PC-3 (cell line): ENCODE data around the gene TMEM30B. TPM values are rescaled to one million over a fixed set of nuclear protein-coding genes. Genes with fewer than 3 reads are reported as not detected.
"Not testable (repeated sequence)": the region's sequence is repeated elsewhere in the genome, so short reads cannot be mapped to it uniquely, and the experiment has no call there.

Experiments
- ATAC-seq: fragments of 200-7000 bp; cut with Tn5 transposase; 2 replicates; pipeline ENCODE4 v1.9.1; 2020; ENCODE audit warnings: mild to moderate bottlenecking, moderate library complexity
- BruUV-seq: library from RNA; stranded (reverse); fragments of 400-500 nt; replicated peaks from 2 replicates; lab custom pipeline; 2021; lab: Mats Ljungman, UMichigan
- CTCF ChIA-PET: fragments of 300-600 bp; sonication (Branson Sonifier 250); formaldehyde crosslinking; loops from one replicate; lab custom pipeline; 2022; ENCODE audit warnings: antibody characterized with exemption; lab: Charles Lee
- POLR2A ChIA-PET: fragments of 300-600 bp; sonication (Branson Sonifier 250); formaldehyde crosslinking; loops from one replicate; lab custom pipeline; 2022; ENCODE audit warnings: antibody characterized with exemption; ENCODE audit not compliant: unreplicated experiment; lab: Charles Lee
- DNase-seq: peaks from one replicate; pipeline ENCODE4 v3.0.0-alpha.2; 2015
- H2AFZ ChIP-seq: fragments of 300-600 bp; sonication (generic); 2 replicates; pipeline ENCODE4 v1.6.0; 2016; ENCODE audit warnings: antibody characterized with exemption, low read length
- H3F3A ChIP-seq: fragments of 300-600 bp; sonication (generic); one replicate; pipeline ENCODE4 v1.6.0; 2017; ENCODE audit warnings: antibody characterized with exemption, low read length, control low read depth, mild to moderate bottlenecking; ENCODE audit not compliant: unreplicated experiment
- H3K27ac ChIP-seq: fragments of 300-600 bp; sonication (generic); 2 replicates; pipeline ENCODE4 v1.5.1; 2016; ENCODE audit warnings: mild to moderate bottlenecking, low read length
- H3K27me3 ChIP-seq: fragments of 300-600 bp; sonication (generic); 2 replicates; pipeline ENCODE4 v1.6.1; 2016; ENCODE audit warnings: low read length, mixed read lengths
- H3K36me3 ChIP-seq: fragments of 300-600 bp; sonication (generic); 2 replicates; pipeline ENCODE4 v1.6.1; 2016; ENCODE audit warnings: low read depth, mixed run types, low read length, mixed read lengths
- H3K4me1 ChIP-seq: fragments of 300-600 bp; sonication (generic); 2 replicates; pipeline ENCODE4 v1.5.1; 2016; ENCODE audit warnings: low read length; ENCODE audit not compliant: insufficient read depth
- H3K4me2 ChIP-seq: fragments of 300-600 bp; sonication (generic); 2 replicates; pipeline ENCODE4 v1.6.0; 2016; ENCODE audit warnings: low read length
- H3K4me3 ChIP-seq: fragments of 300-600 bp; sonication (generic); 2 replicates; pipeline ENCODE4 v1.5.1; 2016; ENCODE audit warnings: mild to moderate bottlenecking, low read length, mixed read lengths
- H3K79me2 ChIP-seq: fragments of 300-600 bp; sonication (generic); 2 replicates; pipeline ENCODE4 v1.6.1; 2017; ENCODE audit warnings: low read length, mixed read lengths
- H3K9ac ChIP-seq: fragments of 300-600 bp; sonication (generic); 2 replicates; pipeline ENCODE4 v1.6.0; 2016; ENCODE audit warnings: mild to moderate bottlenecking, low read length
- H3K9me2 ChIP-seq: fragments of 300-600 bp; sonication (generic); replicated peaks from 2 replicates; pipeline ENCODE4 v1.6.1; 2016; ENCODE audit warnings: mixed run types, low read length, mixed read lengths
- H3K9me3 ChIP-seq: fragments of 300-600 bp; sonication (generic); 2 replicates; pipeline ENCODE4 v1.6.1; 2016; ENCODE audit warnings: low read length, mixed read lengths
- H4K20me1 ChIP-seq: fragments of 300-600 bp; sonication (generic); 2 replicates; pipeline ENCODE4 v1.6.1; 2016; ENCODE audit warnings: low read length, mixed read lengths
- EZH2 ChIP-seq: fragments of 300-600 bp; sonication (generic); IDR thresholded peaks from one replicate; pipeline ENCODE4 v1.6.1; 2017; ENCODE audit warnings: antibody characterized with exemption, mild to moderate bottlenecking, low read length; ENCODE audit not compliant: unreplicated experiment
- EZH2phosphoT487 ChIP-seq: fragments of 300-600 bp; sonication (generic); IDR thresholded peaks from 2 replicates; pipeline ENCODE4 v1.6.1; 2018; ENCODE audit warnings: mild to moderate bottlenecking, antibody characterized with exemption, low read length, borderline replicate concordance
- intact Hi-C: fragments of 100-400 bp; cut with micrococcal nuclease; formaldehyde crosslinking; loops from 2 replicates; pipeline ENCODE4 v1.9.0; 2023
- total RNA-seq: library from RNA; depleted of rRNA; stranded (reverse); fragments of >200 nt; gene quantifications from 2 replicates; pipeline ENCODE4 v1.2.3, GENCODE V29; 2014
- TF ChIP-seq, protein P1 (sequence below): fragments of 300-600 bp; sonication (generic); conservative IDR thresholded peaks from 2 replicates; pipeline ENCODE4 v1.5.1; 2017; ENCODE audit warnings: antibody characterized with exemption, low read depth, mild to moderate bottlenecking, low read length

Gene TMEM30B
- total RNA-seq, 1 experiment from 2014 or later = 70.6 TPM

DNA sequence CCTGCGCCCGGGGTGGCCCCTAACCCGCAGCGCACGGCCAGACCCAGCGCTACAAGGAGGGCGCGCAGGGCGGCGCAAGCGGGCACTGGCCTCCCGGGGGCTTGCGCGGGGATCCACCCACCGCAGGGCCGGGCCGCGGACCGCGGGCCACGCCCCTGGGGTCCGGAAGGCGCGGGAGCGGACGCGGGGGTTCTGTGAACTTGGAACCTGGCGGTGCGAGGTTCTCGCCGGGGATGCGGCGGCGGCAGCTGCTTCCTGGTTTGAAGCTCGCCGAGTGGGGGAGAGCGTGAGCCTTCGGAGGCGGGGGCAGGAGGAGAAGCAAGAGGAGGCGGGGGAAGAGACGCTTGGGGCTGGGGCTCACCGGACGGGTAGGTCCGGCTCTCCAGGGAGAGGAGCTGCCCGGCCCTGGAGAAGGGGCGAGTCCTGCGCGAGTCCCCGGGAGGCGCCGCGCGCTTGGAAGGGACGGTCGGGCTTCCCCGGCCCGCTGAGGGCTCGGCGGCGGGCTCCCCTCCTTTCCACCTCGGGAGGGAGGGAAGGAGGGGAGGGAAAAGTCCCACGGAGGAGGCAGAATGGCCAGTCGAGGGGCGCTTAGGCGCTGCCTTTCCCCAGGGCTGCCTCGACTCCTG lies 40.4 kb upstream of the TMEM30B start, which contains the start of gene PRKCH:
TSS of gene PRKCH (plus strand) at position 195 of the 626 bp plus-strand sequence. CDS start 523 bp downstream, outside the sequence.
- no peaks in the 10 kb centered on the region for H3K36me3 ChIP-seq
- peaks cover 38% of the 10 kb centered on the region for H3K79me2 ChIP-seq
- DNase-seq (peak; percentile 90), ATAC-seq (peak; percentile 71)
- POLR2A ChIA-PET = interaction anchor here (0.5 to 1.0 kb wide), 11 partner anchors 12 to 772 kb away, joined by 3 to 11 read pairs (median 4); partner anchors contain the start of gene SNAPC1
- H3K4me1 ChIP-seq = peaks cover 23% of the 10 kb centered on the region
- H3F3A ChIP-seq = peaks cover 2% of the 10 kb centered on the region
- H3K9ac ChIP-seq = peak within 1 kb of the TSS; percentile 76
- intact Hi-C loops = loop anchor here (1.0 to 2.0 kb wide), 5 partner anchors 24 to 117 kb away; no protein-coding TSS in a partner anchor
- H3K27me3 ChIP-seq = no peaks in the 10 kb centered on the region
- no TSS peak for BruUV-seq
- H3K4me2 ChIP-seq = peak within 1 kb of the TSS; percentile 82
- CTCF ChIA-PET = interaction anchor here (0.7 to 1.4 kb wide), 4 partner anchors 25 to 191 kb away, joined by 3 to 5 read pairs (median 3); no protein-coding TSS in a partner anchor
- H2AFZ ChIP-seq = peak within 1 kb of the TSS; percentile 75
- TF ChIP-seq, protein P1, sequence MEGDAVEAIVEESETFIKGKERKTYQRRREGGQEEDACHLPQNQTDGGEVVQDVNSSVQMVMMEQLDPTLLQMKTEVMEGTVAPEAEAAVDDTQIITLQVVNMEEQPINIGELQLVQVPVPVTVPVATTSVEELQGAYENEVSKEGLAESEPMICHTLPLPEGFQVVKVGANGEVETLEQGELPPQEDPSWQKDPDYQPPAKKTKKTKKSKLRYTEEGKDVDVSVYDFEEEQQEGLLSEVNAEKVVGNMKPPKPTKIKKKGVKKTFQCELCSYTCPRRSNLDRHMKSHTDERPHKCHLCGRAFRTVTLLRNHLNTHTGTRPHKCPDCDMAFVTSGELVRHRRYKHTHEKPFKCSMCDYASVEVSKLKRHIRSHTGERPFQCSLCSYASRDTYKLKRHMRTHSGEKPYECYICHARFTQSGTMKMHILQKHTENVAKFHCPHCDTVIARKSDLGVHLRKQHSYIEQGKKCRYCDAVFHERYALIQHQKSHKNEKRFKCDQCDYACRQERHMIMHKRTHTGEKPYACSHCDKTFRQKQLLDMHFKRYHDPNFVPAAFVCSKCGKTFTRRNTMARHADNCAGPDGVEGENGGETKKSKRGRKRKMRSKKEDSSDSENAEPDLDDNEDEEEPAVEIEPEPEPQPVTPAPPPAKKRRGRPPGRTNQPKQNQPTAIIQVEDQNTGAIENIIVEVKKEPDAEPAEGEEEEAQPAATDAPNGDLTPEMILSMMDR = peak; percentile 58
- TF ChIP-seq EZH2phosphoT487 (peak; percentile 47; the same call in 1 of the 2 replicates), EZH2 (no peak)
- H3K4me3 ChIP-seq = peak within 1 kb of the TSS; percentile 72
- H3K9me2 ChIP-seq = no peaks in the 10 kb centered on the region
- no peaks in the 10 kb centered on the region for H3K9me3 ChIP-seq
- peaks cover 12% of the 10 kb centered on the region; the same call in 1 of the 2 replicates for H4K20me1 ChIP-seq
- peak within 1 kb of the TSS; percentile 44 for H3K27ac ChIP-seq

DNA sequence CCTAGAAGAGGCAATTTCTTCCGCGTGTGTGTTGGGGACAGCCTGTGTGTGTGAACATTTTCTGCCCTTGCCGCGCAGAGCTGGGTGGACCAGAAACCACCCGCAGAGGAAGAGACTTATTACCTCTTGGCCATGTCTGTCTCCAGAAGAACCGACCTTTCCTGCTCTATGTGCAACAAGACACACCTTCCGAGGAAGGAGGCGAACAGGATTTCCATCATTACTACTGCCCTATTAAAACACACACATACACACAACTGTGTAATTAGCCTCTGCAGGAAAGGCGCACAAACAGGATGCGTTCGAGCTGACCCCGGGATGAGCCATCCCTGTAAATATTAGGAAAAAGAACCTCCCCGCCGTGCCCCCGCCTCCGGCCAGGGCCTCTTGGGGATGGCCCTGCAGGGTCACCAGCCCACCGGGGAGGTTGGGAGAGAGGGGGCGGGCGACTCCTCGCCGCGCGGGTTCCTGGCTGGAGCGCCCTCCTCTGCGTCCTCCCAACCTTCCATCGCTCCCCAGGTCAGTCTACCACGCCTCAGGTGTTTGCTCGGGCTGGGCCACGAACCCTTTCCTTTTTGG lies 39.8 kb upstream of the TMEM30B start:
- H3K4me1 ChIP-seq = peaks cover 23% of the 10 kb centered on the region
- H3K79me2 ChIP-seq = peaks cover 32% of the 10 kb centered on the region
- no peaks in the 10 kb centered on the region for H3K9me2 ChIP-seq
- no peaks in the 10 kb centered on the region for H3F3A ChIP-seq
- peak overlapping the region; percentile 82 for H3K4me2 ChIP-seq
- no peaks in the 10 kb centered on the region for H3K9me3 ChIP-seq
- H3K9ac ChIP-seq = peak overlapping the region; percentile 76
- ChIA-PET CTCF (interaction anchor here (1.4 kb wide), 1 partner anchor 35 kb away, joined by 5 read pairs; no protein-coding TSS in a partner anchor), POLR2A (interaction anchor here (0.5 to 1.0 kb wide), 7 partner anchors 12 to 685 kb away, joined by 3 to 11 read pairs (median 4); partner anchors contain the start of gene SNAPC1)
- peaks cover 12% of the 10 kb centered on the region; the same call in 1 of the 2 replicates for H4K20me1 ChIP-seq
- peak overlapping the region; percentile 75 for H2AFZ ChIP-seq
- TSS peak; percentile 29 for BruUV-seq
- peak overlapping the region; percentile 44 for H3K27ac ChIP-seq
- ATAC-seq (peak; percentile 51), DNase-seq (peak; percentile 74)
- H3K27me3 ChIP-seq = no peaks in the 10 kb centered on the region
- intact Hi-C loops = loop anchor here (1.0 to 2.0 kb wide), 4 partner anchors 24 to 67 kb away; no protein-coding TSS in a partner anchor
- H3K4me3 ChIP-seq = peak overlapping the region; percentile 72
- H3K36me3 ChIP-seq = no peaks in the 10 kb centered on the region
- TF ChIP-seq EZH2 (no peak), EZH2phosphoT487 (no peak)
- TF ChIP-seq, protein P1 = no peak

DNA sequence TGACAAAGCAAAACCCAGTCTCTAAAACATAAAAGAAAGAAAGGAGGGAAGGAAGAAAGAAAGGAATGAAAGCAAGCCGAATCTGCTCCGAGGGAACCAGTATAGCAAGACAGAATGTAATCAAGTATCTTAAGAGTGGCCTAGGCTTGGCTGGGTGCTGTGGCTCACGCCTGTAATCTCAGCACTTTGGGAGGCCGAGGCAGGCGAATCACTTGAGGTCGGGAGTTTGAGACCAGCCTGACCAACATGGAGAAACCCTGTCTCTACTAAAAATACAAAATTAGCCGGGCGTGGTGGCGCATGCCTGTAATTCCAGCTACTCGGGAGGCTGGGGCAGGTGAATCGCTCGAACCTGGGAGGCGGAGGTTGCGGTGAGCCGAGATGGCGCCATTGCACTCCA lies 39.0 kb upstream of the TMEM30B start:
- H3K9me2 ChIP-seq, H3K9ac ChIP-seq, H3K36me3 ChIP-seq, POLR2A ChIA-PET, H3F3A ChIP-seq, BruUV-seq, ATAC-seq, H2AFZ ChIP-seq, H3K9me3 ChIP-seq, CTCF ChIA-PET, H3K4me2 ChIP-seq, H3K27me3 ChIP-seq, H3K27ac ChIP-seq, DNase-seq, H3K4me3 ChIP-seq: not testable (repeated sequence)
- Histone ChIP-seq H3K79me2 (peaks cover 24% of the 10 kb centered on the region), H4K20me1 (peaks cover 12% of the 10 kb centered on the region; the same call in 1 of the 2 replicates), H3K4me1 (peaks cover 23% of the 10 kb centered on the region)
- intact Hi-C loops = loop anchor here (2.0 kb wide), 1 partner anchor 51 kb away; no protein-coding TSS in a partner anchor
